GM10248 (cell line): ENCODE data around the gene RNF13.
"Not testable (repeated sequence)": the region's sequence is repeated elsewhere in the genome, so short reads cannot be mapped to it uniquely, and the experiment has no call there.

Experiments
- CTCF ChIA-PET: fragments of 300-600 bp; sonication (Branson Sonifier 250); formaldehyde crosslinking; extraction: SDS; loops from one replicate; lab custom pipeline; 2021; ENCODE audit warnings: antibody characterized with exemption; lab: Yijun Ruan, JAX
- POLR2A ChIA-PET: fragments of 350-650 bp; sonication (Branson Sonifier 250); formaldehyde crosslinking; extraction: SDS; loops from one replicate; lab custom pipeline; 2020; ENCODE audit warnings: antibody characterized with exemption; lab: Yijun Ruan, JAX
- DNase-seq: peaks from one replicate; pipeline ENCODE4 v3.0.0; 2012; ENCODE audit errors: extremely low spot score
- TF ChIP-seq, protein P1 (sequence below): IDR thresholded peaks from 2 replicates; pipeline ENCODE4 v1.5.1; 2012; ENCODE audit warnings: mild to moderate bottlenecking, low read depth; ENCODE audit errors: extremely low read depth, missing control alignments, control extremely low read depth

The RNF13 gene

GRCh38 chr3:149816311-149816710 is 3.3 kb downstream of the RNF13 start:
- POLR2A ChIA-PET: no interaction called here
- DNase-seq: no peak
- TF ChIP-seq, protein P1, sequence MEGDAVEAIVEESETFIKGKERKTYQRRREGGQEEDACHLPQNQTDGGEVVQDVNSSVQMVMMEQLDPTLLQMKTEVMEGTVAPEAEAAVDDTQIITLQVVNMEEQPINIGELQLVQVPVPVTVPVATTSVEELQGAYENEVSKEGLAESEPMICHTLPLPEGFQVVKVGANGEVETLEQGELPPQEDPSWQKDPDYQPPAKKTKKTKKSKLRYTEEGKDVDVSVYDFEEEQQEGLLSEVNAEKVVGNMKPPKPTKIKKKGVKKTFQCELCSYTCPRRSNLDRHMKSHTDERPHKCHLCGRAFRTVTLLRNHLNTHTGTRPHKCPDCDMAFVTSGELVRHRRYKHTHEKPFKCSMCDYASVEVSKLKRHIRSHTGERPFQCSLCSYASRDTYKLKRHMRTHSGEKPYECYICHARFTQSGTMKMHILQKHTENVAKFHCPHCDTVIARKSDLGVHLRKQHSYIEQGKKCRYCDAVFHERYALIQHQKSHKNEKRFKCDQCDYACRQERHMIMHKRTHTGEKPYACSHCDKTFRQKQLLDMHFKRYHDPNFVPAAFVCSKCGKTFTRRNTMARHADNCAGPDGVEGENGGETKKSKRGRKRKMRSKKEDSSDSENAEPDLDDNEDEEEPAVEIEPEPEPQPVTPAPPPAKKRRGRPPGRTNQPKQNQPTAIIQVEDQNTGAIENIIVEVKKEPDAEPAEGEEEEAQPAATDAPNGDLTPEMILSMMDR: no peak
- CTCF ChIA-PET: interaction anchor here (1.3 to 1.6 kb wide), 2 partner anchors 8 to 16 kb away, joined by 3 to 10 read pairs; no protein-coding TSS in a partner anchor

- TF ChIP-seq, protein P1: no peak
- ChIA-PET POLR2A (no interaction called here), CTCF (interaction anchor here (1.3 to 1.6 kb wide), 2 partner anchors 9 to 17 kb away, joined by 3 to 10 read pairs; no protein-coding TSS in a partner anchor)
- DNase-seq: peak; percentile 13
Observed at GRCh38 chr3:149816986-149817385, 4.0 kb downstream of the RNF13 start.

- ChIA-PET POLR2A (no interaction called here), CTCF (interaction anchor here (1.1 to 3.0 kb wide), 3 partner anchors 11 to 51 kb away, joined by 3 to 27 read pairs (median 4); no protein-coding TSS in a partner anchor)
- no peak for DNase-seq
- TF ChIP-seq, protein P1: no peak
Observed at GRCh38 chr3:149819432-149819831, 6.4 kb downstream of the RNF13 start.

DNA sequence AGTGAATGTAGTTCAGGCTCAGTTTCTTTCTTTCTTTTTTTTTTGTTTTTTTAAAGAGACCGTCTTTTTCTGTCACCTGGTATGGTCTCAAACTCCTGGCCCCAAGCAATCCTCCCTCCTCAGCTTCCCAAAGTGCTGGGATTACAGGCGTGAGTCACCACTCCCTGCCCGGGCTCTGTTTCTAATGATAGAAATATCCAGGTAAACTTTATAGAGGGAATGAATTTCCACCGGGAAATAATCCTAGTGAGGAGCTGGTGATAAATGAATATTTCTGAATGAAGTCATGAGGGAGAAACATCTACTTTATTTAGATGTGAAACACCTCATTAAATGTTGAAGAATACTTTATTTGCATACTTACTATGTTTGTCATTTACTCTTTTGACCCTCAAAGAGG is 7.2 kb downstream of the RNF13 start:
- CTCF ChIA-PET: interaction anchor here (1.1 to 3.0 kb wide), 3 partner anchors 11 to 50 kb away, joined by 3 to 27 read pairs (median 4); no protein-coding TSS in a partner anchor
- no peak for DNase-seq
- TF ChIP-seq, protein P1: no peak
- POLR2A ChIA-PET: no interaction called here

DNA sequence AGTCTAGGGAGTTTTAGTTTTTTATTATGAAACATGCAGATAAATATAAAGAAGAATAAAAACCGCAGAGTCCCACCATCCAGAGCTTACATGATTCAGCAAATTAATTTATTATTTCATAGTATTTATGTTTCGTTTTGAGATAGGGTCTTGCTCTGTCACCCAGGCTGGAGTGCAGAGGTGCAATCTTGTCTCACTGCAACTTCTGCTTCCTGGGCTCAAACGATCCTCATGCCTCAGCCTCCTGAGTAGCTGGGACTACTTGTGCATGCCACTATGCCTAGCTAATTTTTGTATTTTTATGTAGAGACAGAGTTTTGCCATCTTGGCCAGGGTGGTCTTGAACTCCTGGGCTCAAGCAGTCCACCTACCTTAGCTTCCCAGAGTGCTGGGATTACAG is 13.6 kb downstream of the RNF13 start:
- ChIA-PET CTCF (interaction anchor here (1.0 to 4.8 kb wide), 3 partner anchors 18 to 61 kb away, joined by 3 to 33 read pairs (median 5); no protein-coding TSS in a partner anchor), POLR2A (no interaction called here)
- no peak for DNase-seq
- TF ChIP-seq, protein P1: no peak

GRCh38 chr3:149828390-149828789 is 15.4 kb downstream of the RNF13 start:
- DNase-seq: no peak
- POLR2A ChIA-PET: no interaction called here
- CTCF ChIA-PET: no interaction called here
- TF ChIP-seq, protein P1: no peak

- CTCF ChIA-PET, DNase-seq, POLR2A ChIA-PET: not testable (repeated sequence)
Observed at GRCh38 chr3:149829631-149830030, 16.6 kb downstream of the RNF13 start.
